ENCODE results near the gene MTA2. TPM values are rescaled to one million over a fixed set of nuclear protein-coding genes. Genes with fewer than 3 reads are reported as not detected.

Gene MTA2
- total and polyA plus RNA-seq, 2 donors (not counting 1 experiment from before 2014, with no cell fraction given) = 37.2 to 139 TPM

DNA sequence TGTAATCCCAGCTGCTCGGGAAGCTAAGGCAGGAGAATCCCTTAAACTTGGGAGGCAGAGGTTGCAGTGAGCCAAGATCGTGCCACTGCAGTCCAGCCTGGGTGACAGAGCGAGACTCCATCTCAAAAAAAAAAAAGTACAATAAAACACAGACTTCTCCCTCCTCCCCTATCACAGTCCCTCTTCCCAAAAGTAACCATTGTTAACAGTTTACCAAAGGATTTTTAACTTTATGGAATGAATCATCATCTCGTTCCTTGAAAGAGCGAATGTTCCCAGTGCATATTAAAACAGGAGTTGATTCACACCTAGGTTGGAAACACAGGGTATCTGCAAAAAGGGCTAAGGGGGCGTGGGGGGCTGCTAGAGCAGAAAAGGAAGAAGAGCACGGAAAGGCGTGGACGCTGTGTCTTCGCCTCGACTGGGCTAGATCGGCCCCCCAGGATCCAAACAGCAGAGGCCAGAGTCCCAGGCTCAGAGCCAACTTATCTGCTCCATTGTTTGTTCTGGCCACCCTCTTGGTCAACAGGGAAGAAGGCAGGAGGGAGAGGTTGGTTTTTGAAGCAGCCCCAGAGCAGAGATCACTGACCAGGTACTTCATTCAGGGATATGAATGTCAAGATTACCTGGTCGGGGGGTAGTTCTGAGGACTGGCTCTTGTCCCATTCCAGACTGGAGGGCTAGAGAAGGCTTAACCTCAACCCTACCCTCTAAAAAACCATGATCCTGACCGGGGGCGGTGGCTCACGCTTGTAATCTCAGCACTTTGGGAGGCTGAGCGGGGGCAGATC, 52.9 kb downstream of the MTA2 start:
- H3K9ac ChIP-seq (ENCODE audit: low read length) = no peak overlapping the region
- H3K36me3 ChIP-seq (replicated peaks in 1 of 2; ENCODE audit: control extremely low read depth in 1 of 2, control insufficient read depth in 1 of 2, extremely low read depth in 1 of 2, insufficient read depth in 2 of 2, low read length in 1 of 2) = no peaks in the 10 kb centered on the region
- ATAC-seq (ENCODE audit: low read depth) (no peak), DNase-seq (no peak)
- ChIA-PET CTCF (interaction anchor here (1.0 to 13.2 kb wide), 5 partner anchors 8 to 154 kb away, joined by 3 to 376 read pairs (median 4); partner anchors contain the start of gene TUT1), POLR2A (interaction anchor here (3.4 kb wide), 1 partner anchor 43 kb away, joined by 12 read pairs; the partner anchor contains the start of gene TUT1)
- peaks cover 24% of the 10 kb centered on the region for H4K20me1 ChIP-seq (ENCODE audit: control insufficient read depth, insufficient read depth, low read length, poor library complexity, severe bottlenecking)
- no peaks in the 10 kb centered on the region for H3K27me3 ChIP-seq (replicated peaks in 1 of 4; ENCODE audit: control extremely low read depth in 1 of 4, control insufficient read depth in 3 of 4, insufficient read depth in 4 of 4, low read length in 3 of 4)
- Mint-ChIP-seq H3K9me3 (ENCODE audit: insufficient read depth) (no peaks in the 10 kb centered on the region), H3K4me1 (peaks cover 71% of the 10 kb centered on the region), H3K4me3 (peak overlapping the region; percentile 27), H3K27ac (peak overlapping the region; percentile 47), H3K27me3 (no peaks in the 10 kb centered on the region)
- H3K79me2 ChIP-seq (ENCODE audit: control insufficient read depth, insufficient read depth, low read length) = peaks cover 49% of the 10 kb centered on the region
- no peak overlapping the region for H3K4me3 ChIP-seq (ENCODE audit: control extremely low read depth in 1 of 5, extremely low read depth in 1 of 5, insufficient read depth in 1 of 5, low read depth in 2 of 5, low read length in 4 of 5)
- TF ChIP-seq, protein P1, sequence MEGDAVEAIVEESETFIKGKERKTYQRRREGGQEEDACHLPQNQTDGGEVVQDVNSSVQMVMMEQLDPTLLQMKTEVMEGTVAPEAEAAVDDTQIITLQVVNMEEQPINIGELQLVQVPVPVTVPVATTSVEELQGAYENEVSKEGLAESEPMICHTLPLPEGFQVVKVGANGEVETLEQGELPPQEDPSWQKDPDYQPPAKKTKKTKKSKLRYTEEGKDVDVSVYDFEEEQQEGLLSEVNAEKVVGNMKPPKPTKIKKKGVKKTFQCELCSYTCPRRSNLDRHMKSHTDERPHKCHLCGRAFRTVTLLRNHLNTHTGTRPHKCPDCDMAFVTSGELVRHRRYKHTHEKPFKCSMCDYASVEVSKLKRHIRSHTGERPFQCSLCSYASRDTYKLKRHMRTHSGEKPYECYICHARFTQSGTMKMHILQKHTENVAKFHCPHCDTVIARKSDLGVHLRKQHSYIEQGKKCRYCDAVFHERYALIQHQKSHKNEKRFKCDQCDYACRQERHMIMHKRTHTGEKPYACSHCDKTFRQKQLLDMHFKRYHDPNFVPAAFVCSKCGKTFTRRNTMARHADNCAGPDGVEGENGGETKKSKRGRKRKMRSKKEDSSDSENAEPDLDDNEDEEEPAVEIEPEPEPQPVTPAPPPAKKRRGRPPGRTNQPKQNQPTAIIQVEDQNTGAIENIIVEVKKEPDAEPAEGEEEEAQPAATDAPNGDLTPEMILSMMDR (IDR thresholded peaks at IDR 0.05) = no peak
- no peak for TF ChIP-seq EZH2 (IDR thresholded peaks at IDR 0.05; ENCODE audit: borderline replicate concordance, insufficient read depth, low read depth, low read length, poor library complexity, severe bottlenecking)
- no peak overlapping the region for H3K4me2 ChIP-seq (replicated peaks; ENCODE audit: low read depth, low read length, poor library complexity, severe bottlenecking)
- H2AFZ ChIP-seq (ENCODE audit: insufficient read depth, low read depth, low read length, poor library complexity, severe bottlenecking) = no peak overlapping the region
- H3K4me1 ChIP-seq (ENCODE audit: control insufficient read depth in 2 of 2, insufficient read depth in 2 of 2, low read length in 2 of 2) = peaks cover 53 to 68% of the 10 kb centered on the region in 2 donors
- H3K27ac ChIP-seq (ENCODE audit: low read length in 2 of 2) = no peak overlapping the region
- 94% methylated on average over 15 of the region's 17 CpGs for WGBS (ENCODE audit: insufficient coverage)
- H3K9me3 ChIP-seq (ENCODE audit: control extremely low read depth in 1 of 3, control insufficient read depth in 2 of 3, insufficient read depth in 1 of 3, low read length in 2 of 3) = no peaks in the 10 kb centered on the region
- intact Hi-C loops (cut with micrococcal nuclease) = no loop called here

DNA sequence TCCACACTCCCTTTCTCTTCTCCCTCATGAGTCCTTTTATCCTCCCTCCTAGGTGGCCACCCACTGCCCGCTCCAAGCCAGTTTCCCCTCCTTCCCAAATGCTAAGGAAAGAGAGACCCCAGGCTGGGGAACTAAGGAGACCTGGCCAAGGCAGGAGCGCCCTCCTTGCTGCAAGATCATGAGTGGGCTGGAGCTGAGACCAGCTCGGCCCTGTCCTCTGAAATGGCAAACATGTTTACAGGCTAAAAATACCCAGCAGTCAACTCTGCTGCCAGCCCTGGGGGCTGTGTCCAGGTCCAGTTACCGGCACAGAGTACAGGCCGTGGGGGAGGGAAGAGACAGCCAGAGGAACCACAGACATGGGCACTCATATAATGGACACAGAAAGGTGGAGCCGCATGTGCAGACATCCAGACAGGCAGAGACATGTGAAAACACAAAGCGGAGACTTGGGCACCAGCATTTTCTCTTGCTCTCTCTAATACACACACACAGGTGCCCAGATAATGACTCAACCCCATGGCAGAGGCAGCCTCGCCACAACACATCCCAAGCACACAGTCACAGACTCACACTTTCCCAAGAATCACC, 53.9 kb downstream of the MTA2 start:
- no peaks in the 10 kb centered on the region for H3K27me3 Mint-ChIP-seq
- no peaks in the 10 kb centered on the region for H3K27me3 ChIP-seq (replicated peaks in 1 of 4; ENCODE audit: control extremely low read depth in 1 of 4, control insufficient read depth in 3 of 4, insufficient read depth in 4 of 4, low read length in 3 of 4)
- no peak overlapping the region for H2AFZ ChIP-seq (ENCODE audit: insufficient read depth, low read depth, low read length, poor library complexity, severe bottlenecking)
- CTCF ChIA-PET = interaction anchor here (1.0 to 2.6 kb wide), 5 partner anchors 10 to 153 kb away, joined by 3 to 14 read pairs (median 4); no protein-coding TSS in a partner anchor
- peaks cover 53% of the 10 kb centered on the region for H3K79me2 ChIP-seq (ENCODE audit: control insufficient read depth, insufficient read depth, low read length)
- ATAC-seq (ENCODE audit: low read depth) (no peak), DNase-seq (no peak)
- WGBS (ENCODE audit: insufficient coverage) = 98% methylated on average over 6 of the region's 8 CpGs
- H3K9ac ChIP-seq (ENCODE audit: low read length) = no peak overlapping the region
- TF ChIP-seq, protein P1 (IDR thresholded peaks at IDR 0.05) = no peak
- no peaks in the 10 kb centered on the region for H3K9me3 Mint-ChIP-seq (ENCODE audit: insufficient read depth)
- no peak overlapping the region for H3K4me3 ChIP-seq (ENCODE audit: control extremely low read depth in 1 of 5, extremely low read depth in 1 of 5, insufficient read depth in 1 of 5, low read depth in 2 of 5, low read length in 4 of 5)
- H3K9me3 ChIP-seq (ENCODE audit: control extremely low read depth in 1 of 3, control insufficient read depth in 2 of 3, insufficient read depth in 1 of 3, low read length in 2 of 3) = no peaks in the 10 kb centered on the region
- no peaks in the 10 kb centered on the region for H3K36me3 ChIP-seq (replicated peaks in 1 of 2; ENCODE audit: control extremely low read depth in 1 of 2, control insufficient read depth in 1 of 2, extremely low read depth in 1 of 2, insufficient read depth in 2 of 2, low read length in 1 of 2)
- POLR2A ChIA-PET = no interaction called here
- H3K4me2 ChIP-seq (replicated peaks; ENCODE audit: low read depth, low read length, poor library complexity, severe bottlenecking) = peak overlapping the region; percentile 97
- peaks cover 33% of the 10 kb centered on the region for H4K20me1 ChIP-seq (ENCODE audit: control insufficient read depth, insufficient read depth, low read length, poor library complexity, severe bottlenecking)
- peak overlapping the region; percentile 97 for H3K4me3 Mint-ChIP-seq
- peaks cover 52 to 68% of the 10 kb centered on the region in 2 donors for H3K4me1 ChIP-seq (ENCODE audit: control insufficient read depth in 2 of 2, insufficient read depth in 2 of 2, low read length in 2 of 2)
- intact Hi-C loops (cut with micrococcal nuclease) = no loop called here
- H3K4me1 Mint-ChIP-seq = peaks cover 71% of the 10 kb centered on the region
- peak overlapping the region; percentile 71 for H3K27ac Mint-ChIP-seq
- H3K27ac ChIP-seq (ENCODE audit: low read length in 2 of 2) = no peak overlapping the region

Measured in B cell (primary cell).